A673 (cell line): Measurements from ENCODE around the gene RAPGEFL1. TPM values are rescaled to one million over a fixed set of nuclear protein-coding genes. Genes with fewer than 3 reads are reported as not detected.

Experiments
- BruUV-seq: library from RNA; stranded (reverse); fragments of 400-500 nt; replicated peaks from 2 replicates; lab custom pipeline; 2021; lab: Mats Ljungman, UMichigan
- CTCF ChIA-PET: fragments of 300-600 bp; sonication (Branson Sonifier 250); formaldehyde crosslinking; loops from one replicate; lab custom pipeline; 2022; ENCODE audit warnings: antibody characterized with exemption; lab: Charles Lee
- POLR2A ChIA-PET: fragments of 300-600 bp; sonication (Branson Sonifier 250); formaldehyde crosslinking; loops from one replicate; lab custom pipeline; 2022; ENCODE audit warnings: antibody characterized with exemption; ENCODE audit not compliant: low non-redundant PET; lab: Charles Lee
- DNase-seq: peaks from one replicate; pipeline ENCODE4 v3.0.0-alpha.2; 2015; ENCODE audit warnings: low spot score
- H3K27ac ChIP-seq: fragments of 200-600 bp; sonication (generic); 2 replicates; pipeline ENCODE4 v1.5.1; 2016; ENCODE audit warnings: mixed run types, low read depth, mild to moderate bottlenecking, mixed read lengths, antibody characterized with exemption, low read length; ENCODE audit not compliant: poor library complexity, severe bottlenecking
- H3K27me3 ChIP-seq: fragments of 200-600 bp; sonication (generic); replicated peaks from 2 replicates; pipeline ENCODE4 v1.6.1; 2017; ENCODE audit warnings: mixed run types, low read depth, mild to moderate bottlenecking, mixed read lengths, antibody characterized with exemption, low read length; ENCODE audit not compliant: insufficient read depth, poor library complexity
- H3K36me3 ChIP-seq: fragments of 200-600 bp; sonication (generic); 2 replicates; pipeline ENCODE4 v1.6.1; 2016; ENCODE audit warnings: mixed run types, mild to moderate bottlenecking, mixed read lengths, antibody characterized with exemption, low read length; ENCODE audit not compliant: insufficient read depth, poor library complexity, severe bottlenecking
- H3K4me1 ChIP-seq: fragments of 200-600 bp; sonication (generic); 2 replicates; pipeline ENCODE4 v1.6.1; 2017; ENCODE audit warnings: mixed run types, mild to moderate bottlenecking, mixed read lengths, antibody characterized with exemption, low read length; ENCODE audit not compliant: insufficient read depth, poor library complexity, severe bottlenecking
- H3K4me3 ChIP-seq: fragments of 200-600 bp; sonication (generic); 2 replicates; pipeline ENCODE4 v1.5.1; 2016; ENCODE audit warnings: low read depth, mixed run types, mild to moderate bottlenecking, mixed read lengths, low read length; ENCODE audit not compliant: poor library complexity, severe bottlenecking
- H3K9me3 ChIP-seq: fragments of 200-600 bp; sonication (generic); 2 replicates; pipeline ENCODE4 v1.6.1; 2016; ENCODE audit warnings: mixed run types, low read depth, mild to moderate bottlenecking, mixed read lengths, antibody characterized with exemption, low read length; ENCODE audit not compliant: poor library complexity, severe bottlenecking
- EZH2 ChIP-seq: fragments of 200-600 bp; sonication (generic); IDR thresholded peaks from 2 replicates; pipeline ENCODE4 v1.6.1; 2017; ENCODE audit warnings: borderline replicate concordance, low read depth, mild to moderate bottlenecking, mixed read lengths, antibody characterized with exemption, low read length; ENCODE audit not compliant: poor library complexity, severe bottlenecking
- intact Hi-C: fragments of 100-400 bp; cut with micrococcal nuclease; formaldehyde crosslinking; loops from one replicate; pipeline ENCODE4 v1.10.0; 2022; ENCODE audit not compliant: unreplicated experiment
- microRNA-seq: library from miRNA; unstranded; fragments of <30 nt; microRNA quantifications from one replicate; pipeline ENCODE4 v1.2.0, GENCODE V29; 2021
- total RNA-seq: library from RNA; stranded (reverse); gene quantifications from 2 replicates; pipeline ENCODE4 v1.2.3, GENCODE V29; 2021
- TF ChIP-seq, protein P1 (sequence below): fragments of 300-800, 200-600 bp; sonication (generic); conservative IDR thresholded peaks from 2 replicates; pipeline ENCODE4 v1.5.1; 2017; ENCODE audit warnings: low read depth, mild to moderate bottlenecking, antibody characterized with exemption, low read length, moderate library complexity, mixed read lengths

Gene RAPGEFL1
- total RNA-seq, 1 experiment from 2014 or later: 11.9 TPM

GRCh38 chr17:40243761-40244160 lies 66.5 kb downstream of the RAPGEFL1 start:
- no TSS peak for BruUV-seq
- no peaks in the 10 kb centered on the region for H3K27me3 ChIP-seq
- no peaks in the 10 kb centered on the region for H3K36me3 ChIP-seq
- H3K4me1 ChIP-seq: no peaks in the 10 kb centered on the region
- intact Hi-C loops: no loop called here
- H3K9me3 ChIP-seq: no peaks in the 10 kb centered on the region
- no peak for TF ChIP-seq EZH2
- TF ChIP-seq, protein P1, sequence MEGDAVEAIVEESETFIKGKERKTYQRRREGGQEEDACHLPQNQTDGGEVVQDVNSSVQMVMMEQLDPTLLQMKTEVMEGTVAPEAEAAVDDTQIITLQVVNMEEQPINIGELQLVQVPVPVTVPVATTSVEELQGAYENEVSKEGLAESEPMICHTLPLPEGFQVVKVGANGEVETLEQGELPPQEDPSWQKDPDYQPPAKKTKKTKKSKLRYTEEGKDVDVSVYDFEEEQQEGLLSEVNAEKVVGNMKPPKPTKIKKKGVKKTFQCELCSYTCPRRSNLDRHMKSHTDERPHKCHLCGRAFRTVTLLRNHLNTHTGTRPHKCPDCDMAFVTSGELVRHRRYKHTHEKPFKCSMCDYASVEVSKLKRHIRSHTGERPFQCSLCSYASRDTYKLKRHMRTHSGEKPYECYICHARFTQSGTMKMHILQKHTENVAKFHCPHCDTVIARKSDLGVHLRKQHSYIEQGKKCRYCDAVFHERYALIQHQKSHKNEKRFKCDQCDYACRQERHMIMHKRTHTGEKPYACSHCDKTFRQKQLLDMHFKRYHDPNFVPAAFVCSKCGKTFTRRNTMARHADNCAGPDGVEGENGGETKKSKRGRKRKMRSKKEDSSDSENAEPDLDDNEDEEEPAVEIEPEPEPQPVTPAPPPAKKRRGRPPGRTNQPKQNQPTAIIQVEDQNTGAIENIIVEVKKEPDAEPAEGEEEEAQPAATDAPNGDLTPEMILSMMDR: no peak
- no peak overlapping the region for H3K4me3 ChIP-seq
- H3K27ac ChIP-seq: no peak overlapping the region
- ChIA-PET CTCF (no interaction called here), POLR2A (no interaction called here)
- DNase-seq: no peak

DNA sequence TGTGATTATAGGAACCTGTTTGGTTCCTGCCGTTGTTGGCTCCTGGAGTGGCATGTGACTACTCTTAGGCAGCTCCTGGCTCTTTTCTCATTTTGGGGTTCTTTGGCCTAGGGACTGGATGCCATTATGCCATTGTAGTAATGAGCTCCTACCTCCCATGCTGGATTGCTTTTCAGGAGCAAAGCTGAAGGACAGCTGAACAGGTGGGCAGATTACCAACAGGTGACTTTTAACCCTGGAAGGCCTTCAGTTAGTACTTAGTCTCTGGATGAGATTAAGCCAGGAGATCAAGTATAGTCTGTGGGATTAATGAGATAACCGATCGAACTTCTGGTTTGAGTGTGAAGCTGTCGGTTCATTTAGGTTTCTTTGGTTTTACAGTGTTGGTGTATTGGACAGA lies 67.0 kb downstream of the RAPGEFL1 start:
- POLR2A ChIA-PET: no interaction called here

More for the DNA sequence above, 67.0 kb downstream of the RAPGEFL1 start:
- no peaks in the 10 kb centered on the region for H3K4me1 ChIP-seq
- no peaks in the 10 kb centered on the region for H3K9me3 ChIP-seq
- no peaks in the 10 kb centered on the region for H3K36me3 ChIP-seq
- no peak for DNase-seq
- H3K27me3 ChIP-seq: no peaks in the 10 kb centered on the region
- CTCF ChIA-PET: no interaction called here
- TF ChIP-seq, protein P1: no peak
- no peak for TF ChIP-seq EZH2
- no peak overlapping the region for H3K4me3 ChIP-seq
- no TSS peak for BruUV-seq
- no peak overlapping the region for H3K27ac ChIP-seq
- intact Hi-C loops: no loop called here

Small RNA genes lying within 50 kb of the gene (microRNA-seq; reads per million reads assigned to microRNA genes)
- gene MIR6866 (2.4 reads per million), gene MIR6867 (not detected)

Other genes starting within 250 kb of the RAPGEFL1 start
- gene ORMDL3, start 249.9 kb upstream of the RAPGEFL1 start, total RNA-seq: 18.0 and 20.8 TPM in 2 replicates
- not detected in 2 replicates for gene LRRC3C, start 249.7 kb upstream of the RAPGEFL1 start, total RNA-seq
- not detected in 2 replicates for gene GSDMA, start 214.5 kb upstream of the RAPGEFL1 start, total RNA-seq
- 161 and 168 TPM in 2 replicates for gene PSMD3, start 196.7 kb upstream of the RAPGEFL1 start, total RNA-seq
- not detected in 2 replicates for gene CSF3, start 162.0 kb upstream of the RAPGEFL1 start, total RNA-seq
- 48.7 and 50.7 TPM in 2 replicates for gene MED24, start 123.1 kb upstream of the RAPGEFL1 start, total RNA-seq
- gene THRA, start 114.5 kb upstream of the RAPGEFL1 start, total RNA-seq: 14.5 and 18.7 TPM in 2 replicates
- 1.9 and 2.6 TPM in 2 replicates for gene NR1D1, start 76.9 kb upstream of the RAPGEFL1 start, total RNA-seq
- gene MSL1, start 55.5 kb upstream of the RAPGEFL1 start, total RNA-seq: 56.9 and 59.9 TPM in 2 replicates
- 65.1 and 66.5 TPM in 2 replicates for gene CASC3, start 36.9 kb upstream of the RAPGEFL1 start, total RNA-seq
- 16.3 and 17.2 TPM in 2 replicates for gene WIPF2, start 41.8 kb downstream of the RAPGEFL1 start, total RNA-seq
- gene CDC6, start 110.4 kb downstream of the RAPGEFL1 start, total RNA-seq: 82.6 and 85.7 TPM in 2 replicates
- 25.4 and 30.3 TPM in 2 replicates for gene RARA, start 131.7 kb downstream of the RAPGEFL1 start, total RNA-seq
- not detected in 2 replicates for gene GJD3, start 187.3 kb downstream of the RAPGEFL1 start, total RNA-seq
- gene TOP2A, start 240.4 kb downstream of the RAPGEFL1 start, total RNA-seq: 188 and 216 TPM in 2 replicates